Activated CD4-positive, CD25-positive, alpha-beta regulatory T cell treated with anti-CD3 and anti-CD28 coated beads, Interleukin-2, amount 50 U/mL, for 24 hours (primary cell): ENCODE data around the gene WDR49.

ENCODE experiments used
- ATAC-seq, 2 donors: fragments of 150-1000 bp; cut with Tn5 transposase; one replicate each; pipeline ENCODE4 v1.10.0; 2021; ENCODE audit warnings: mild to moderate bottlenecking in 1 of 2, moderate library complexity in 1 of 2

Gene WDR49

DNA sequence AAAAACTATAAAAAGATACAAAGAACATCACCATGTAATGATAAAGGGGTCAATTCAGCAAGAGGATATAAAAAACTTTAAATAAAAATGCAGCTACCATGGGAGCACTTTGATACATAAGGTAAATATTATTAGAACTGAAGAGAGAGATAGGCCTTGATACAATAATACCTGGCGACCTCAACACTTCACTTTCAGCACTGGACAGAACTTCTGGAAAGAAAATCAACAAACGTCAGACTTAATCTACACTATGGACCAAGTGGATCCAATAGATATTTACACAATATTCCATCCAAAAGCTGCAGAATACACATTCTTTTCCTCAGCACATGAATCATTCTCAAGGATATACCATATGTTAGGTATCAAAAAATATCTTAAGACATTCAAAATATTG lies 42.0 kb downstream of the WDR49 start:
- ATAC-seq, result no peak

DNA sequence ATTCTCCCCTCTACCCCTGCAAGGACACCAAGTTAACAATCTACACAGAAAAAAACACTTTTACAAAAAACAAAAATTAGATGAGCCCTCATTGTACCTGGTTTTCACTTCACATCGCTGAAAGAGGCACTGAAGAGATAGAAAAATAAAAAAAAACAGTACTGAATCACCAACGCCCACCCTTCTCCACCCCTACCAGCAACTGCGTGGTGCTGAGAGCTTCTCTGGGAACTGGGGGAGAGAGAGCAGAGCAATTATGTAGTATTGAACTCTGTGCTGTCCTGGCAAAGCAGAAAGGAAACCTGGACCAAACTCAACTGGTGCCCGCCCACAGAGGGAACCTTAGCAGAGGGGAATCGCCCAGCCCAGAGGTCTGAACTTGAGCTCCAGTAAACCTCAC lies 44.6 kb downstream of the WDR49 start:
- ATAC-seq, result no peak

DNA sequence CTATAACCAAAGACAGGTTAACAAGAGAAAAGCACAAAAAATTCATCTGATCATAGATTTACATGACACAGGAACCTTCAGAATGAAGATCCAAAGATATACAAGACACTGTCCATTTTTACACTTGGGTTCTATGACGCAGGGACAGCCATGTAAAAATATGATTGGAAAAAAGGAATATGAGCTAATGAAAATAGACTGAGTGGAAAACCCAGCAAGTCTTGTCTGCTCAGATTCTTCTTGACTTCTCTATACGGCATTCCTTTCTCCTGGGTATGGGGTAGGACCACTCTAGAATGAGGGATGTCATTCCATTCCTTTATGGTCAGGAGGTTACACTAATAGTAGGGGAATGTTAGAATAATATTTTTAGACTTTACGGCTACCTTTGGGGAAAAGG lies 46.9 kb downstream of the WDR49 start:
- no peak for ATAC-seq

DNA sequence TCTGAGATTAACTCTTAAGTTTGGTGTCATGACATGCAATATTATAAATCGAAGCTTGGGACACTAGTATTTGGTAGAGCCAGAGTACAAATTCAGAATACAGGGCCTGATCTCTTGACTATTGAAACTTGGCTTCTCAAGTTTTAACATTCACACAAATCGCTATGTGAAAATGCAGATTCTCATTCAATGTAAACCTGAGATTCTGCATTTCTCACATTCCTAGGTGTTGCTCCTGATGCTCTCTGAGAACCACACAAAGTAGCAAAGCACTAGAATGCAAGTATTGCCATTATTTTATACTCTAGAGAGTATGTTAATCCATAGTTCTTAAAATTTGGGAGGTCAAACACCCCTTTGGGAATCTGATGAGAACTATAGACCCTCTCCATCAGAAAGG lies 47.9 kb downstream of the WDR49 start:
- no peak for ATAC-seq

DNA sequence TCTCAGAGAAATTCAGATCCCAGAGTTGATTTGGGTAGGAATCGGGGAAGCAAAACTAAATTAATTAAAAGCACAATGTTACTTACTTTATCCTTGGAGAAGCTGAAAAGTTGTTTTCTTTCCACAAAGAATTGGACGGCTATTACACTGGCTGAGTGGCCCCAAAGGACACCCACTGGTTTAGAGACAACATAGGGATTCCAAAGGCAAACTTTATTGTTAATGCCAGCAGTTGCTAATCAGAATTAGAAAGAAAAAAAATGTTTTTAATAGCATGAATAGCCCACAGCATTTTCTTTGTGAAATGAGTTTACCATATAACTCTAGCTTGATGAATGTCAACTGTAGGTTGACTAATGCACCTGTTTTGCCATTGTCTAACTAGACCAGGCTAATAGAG lies 51.7 kb downstream of the WDR49 start:
- ATAC-seq, result no peak

DNA sequence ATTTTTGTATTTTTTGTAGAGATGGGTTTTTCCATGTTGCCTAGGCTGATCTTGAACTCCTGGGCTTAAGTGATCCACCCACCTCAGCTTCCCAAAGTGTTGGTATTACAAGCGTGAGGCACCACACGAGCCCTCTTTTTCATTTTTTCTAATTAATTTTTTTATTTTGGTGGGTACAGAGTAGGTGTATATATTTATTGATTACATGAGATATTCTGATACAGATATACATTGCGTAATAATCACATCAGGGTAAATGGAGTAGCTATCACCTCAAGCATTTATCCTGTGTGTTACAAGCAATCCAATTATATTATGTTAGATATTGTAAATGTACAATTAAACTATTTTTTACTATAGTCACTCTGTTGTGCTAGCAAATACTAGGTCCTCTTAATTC lies 66.1 kb downstream of the WDR49 start:
- no peak for ATAC-seq

DNA sequence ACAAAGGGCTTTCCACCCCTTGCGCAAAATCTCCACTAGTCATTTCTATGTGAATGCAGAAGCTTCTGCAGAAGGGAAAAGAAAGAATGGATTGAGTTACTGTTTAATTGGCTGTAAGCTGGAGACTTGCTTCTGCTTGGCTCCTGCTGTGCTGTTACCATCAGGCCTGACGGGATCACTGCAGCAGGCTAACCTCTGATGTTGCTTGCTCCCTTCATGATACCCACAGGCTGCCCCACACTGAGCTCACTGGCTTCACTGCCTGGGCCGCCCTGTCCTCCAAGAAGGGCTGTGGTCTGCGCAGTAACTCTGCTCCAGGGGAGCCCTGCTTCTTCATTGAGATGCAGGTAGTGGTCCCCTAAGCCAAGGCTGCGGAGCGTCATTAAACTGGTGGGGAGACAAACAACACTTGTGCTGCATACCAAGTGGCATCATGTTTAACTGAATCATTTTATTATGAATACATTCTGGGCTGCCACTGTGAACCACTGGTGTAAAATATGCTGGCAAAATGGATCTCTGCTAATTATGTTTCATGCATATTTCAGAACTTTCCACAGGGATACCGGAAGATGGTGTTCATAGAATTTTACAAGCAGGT lies 78.6 kb downstream of the WDR49 start:
- ATAC-seq, result no peak

DNA sequence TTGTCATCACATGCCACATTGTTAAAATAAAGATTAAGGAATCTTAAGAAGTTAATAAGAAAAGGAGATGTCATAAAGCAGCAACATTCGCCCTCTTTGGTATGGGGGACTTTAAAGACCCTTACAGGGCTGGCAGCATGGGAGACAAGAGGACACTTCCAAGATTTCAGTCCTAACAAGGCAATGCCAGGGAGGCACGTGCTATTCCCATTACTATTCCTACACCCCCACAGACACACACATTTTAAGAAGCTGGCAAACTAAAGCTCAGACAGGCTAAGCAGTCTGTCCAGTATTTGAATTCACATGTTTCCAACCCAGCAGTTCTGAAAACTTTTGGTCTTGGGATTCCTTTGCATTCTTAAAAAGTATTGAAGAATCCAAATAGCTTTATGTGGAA lies 80.8 kb downstream of the WDR49 start:
- ATAC-seq, result no peak

DNA sequence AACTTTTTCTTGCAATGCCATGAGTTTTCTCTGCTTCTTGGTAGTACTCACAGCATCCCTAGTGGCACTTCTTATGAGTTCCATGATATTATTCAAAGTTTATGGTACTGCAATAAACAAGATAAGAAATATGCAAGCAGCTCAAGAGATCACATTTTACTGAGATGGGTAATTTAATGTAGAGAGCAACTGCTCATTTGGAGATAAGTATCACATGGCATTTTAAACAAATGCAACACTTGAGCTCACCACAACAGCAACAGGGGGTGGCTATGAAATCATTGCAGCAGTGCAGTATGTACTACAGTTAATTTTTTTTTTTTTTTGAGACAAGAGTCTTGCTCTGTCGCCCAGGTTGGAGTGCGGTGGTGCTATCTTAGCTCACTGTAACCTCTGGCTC lies 85.1 kb downstream of the WDR49 start:
- no peak for ATAC-seq

DNA sequence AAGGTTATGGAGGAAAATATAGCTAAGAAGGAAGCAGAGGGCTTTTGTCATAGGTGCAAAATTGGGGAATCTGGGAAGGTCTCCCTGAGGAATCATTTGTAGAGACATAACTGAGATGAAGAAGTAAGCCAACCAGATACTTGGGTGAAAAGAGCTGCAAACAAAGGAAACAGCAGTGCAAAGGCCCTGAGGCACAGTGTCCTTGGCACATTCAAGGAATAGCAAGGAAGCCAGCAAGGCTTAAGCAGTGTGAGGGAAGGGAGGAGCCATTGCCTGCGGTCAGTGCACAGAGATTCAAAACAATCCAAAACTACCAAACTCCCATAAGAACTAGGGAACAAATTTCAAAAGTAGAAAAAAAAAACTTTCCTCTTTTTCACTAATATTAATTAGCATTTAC lies 88.3 kb downstream of the WDR49 start:
- ATAC-seq, result no peak

DNA sequence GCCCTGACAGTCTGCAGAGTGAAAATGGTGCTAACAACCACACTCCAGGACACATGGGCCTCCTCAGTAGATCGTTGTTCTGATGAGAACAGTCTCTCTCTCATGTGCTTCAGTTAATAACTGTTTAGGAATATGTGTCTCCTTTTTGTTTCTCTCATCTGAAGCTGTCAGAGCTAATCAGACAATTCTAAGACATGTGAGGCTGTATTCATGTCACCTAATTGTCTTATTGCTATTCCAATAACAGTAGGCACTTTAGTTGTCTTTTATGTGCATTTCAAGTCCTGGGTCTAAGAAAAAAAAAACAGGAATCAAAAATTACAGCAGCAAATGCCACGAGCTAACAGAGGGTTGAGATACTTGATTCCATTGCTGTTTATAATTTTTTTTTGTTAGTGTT lies 89.1 kb downstream of the WDR49 start:
- ATAC-seq, result no peak

DNA sequence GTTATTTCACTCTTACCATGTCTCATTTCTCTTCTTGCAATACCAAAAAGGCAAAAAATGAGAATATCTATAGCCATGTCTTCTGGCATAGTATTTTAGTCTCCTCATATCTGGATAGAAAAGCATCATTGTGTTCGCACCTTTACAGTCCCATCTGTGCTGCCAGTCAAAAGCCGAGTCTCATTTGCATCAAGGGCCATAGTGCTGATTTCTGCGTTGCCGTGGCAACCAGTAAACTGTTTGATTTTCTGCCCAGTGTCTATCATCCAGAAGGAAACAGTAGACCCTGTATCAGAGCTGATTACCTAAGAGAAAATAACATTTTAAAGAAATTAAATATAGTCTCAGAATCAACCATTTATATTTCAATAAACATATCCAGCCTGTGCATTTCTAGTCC lies 93.8 kb downstream of the WDR49 start:
- no peak for ATAC-seq

DNA sequence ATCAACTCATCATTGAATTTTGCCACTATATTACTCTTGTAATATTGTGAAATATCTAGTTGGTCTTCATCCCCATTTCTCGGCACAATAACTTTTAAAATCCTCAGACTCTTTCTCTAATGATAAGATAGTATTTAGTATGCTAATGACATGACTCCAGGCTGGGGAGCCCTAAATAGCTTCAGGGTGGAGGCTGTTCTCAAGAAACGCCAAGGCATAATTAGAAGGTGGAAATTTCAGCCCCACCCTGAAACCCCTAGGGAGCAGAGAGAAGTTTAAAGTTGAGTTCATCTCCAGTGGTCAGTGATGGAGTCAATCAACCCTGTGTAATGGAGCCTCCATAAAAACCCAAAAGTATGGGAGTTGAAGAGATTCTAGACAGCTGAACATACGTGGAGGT lies 98.8 kb downstream of the WDR49 start:
- ATAC-seq, result no peak

DNA sequence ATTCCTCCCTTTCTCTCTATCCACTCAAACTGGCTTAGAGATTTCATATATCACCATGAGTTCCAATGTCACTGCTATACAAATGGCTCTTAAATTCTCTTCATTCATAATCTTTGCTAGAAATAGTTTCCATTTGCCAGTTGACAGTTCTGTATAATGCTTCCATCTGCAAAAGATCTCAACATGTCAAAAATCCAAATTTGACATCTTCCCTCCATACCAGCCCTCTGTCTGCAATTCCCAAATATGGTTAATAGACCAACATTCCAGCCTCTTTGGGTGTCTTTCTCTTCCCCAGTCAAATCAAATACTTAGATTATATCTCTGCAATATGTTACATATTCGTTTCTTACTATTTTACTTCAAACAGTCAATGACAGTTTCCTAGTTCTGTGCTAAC lies 115.7 kb downstream of the WDR49 start:
- ATAC-seq, result no peak

DNA sequence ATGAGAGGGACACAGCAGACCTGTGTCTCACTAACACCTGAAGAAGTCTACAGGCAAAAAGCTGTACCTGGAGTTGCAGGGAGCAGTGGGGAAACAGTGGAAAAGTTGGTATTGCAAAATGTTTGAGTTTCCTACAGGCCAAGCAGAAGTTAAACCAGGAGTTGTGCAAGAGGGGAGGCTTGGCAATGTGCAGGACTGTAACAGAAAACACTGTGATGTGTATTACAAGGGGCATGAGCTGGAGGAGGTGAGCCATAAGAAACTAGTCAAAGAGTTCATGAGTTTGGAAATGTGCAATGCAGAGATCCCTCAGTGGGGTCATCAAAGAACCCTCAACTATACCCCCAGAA lies 132.8 kb downstream of the WDR49 start:
- ATAC-seq, result no peak

DNA sequence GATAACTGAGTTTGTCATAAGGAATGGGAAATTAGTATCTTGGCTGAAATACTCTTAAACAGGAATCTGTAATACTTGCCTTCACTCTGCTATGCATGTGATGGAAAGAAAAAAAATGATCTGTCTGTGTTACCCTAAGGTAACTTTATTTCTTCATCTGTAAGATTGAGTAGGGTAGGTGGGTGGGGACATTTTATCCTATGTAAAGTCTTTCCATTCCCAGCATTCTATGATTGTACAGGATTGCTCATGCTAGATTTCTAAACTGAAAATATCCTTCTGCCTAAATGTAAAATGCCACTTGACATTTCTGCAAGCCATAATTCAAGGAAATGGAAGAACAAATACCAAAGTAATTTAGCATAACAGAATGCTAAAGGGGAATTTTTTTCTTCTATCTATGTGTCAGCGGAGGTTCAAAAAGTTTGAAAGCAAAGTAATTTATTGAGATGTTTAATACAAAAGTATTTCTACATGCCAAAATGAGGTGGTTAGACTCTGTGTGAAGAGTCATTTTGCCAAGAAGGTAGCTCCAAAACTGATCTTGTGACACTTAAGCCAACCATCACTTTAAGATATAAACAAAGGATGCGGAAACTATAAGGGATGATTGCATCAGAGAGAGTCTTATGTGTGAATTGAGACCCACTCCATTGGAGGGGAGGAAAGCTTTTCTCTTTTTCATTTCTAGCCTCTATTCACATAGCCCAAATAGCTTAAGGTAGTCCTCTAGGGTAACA lies 133.3 kb downstream of the WDR49 start:
- ATAC-seq, result no peak

DNA sequence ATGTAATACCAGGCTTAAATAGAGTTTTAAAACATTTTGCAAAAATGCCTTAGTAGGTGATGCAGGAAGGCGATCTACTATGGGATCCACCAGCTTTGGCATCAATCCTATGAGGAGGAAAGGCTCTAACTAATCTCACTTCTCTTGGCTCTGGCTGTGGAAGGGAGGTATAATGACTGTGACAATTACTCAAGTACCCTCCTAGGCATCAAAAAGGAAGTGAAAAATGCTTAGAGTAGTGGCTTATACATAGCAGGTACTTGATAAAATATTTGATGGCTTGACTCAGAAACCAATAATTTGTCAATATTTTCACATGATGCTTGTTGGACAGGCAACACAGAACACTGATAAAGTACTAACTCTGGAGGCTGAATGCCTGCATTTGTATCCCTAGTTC lies 145.8 kb downstream of the WDR49 start:
- no peak for ATAC-seq

DNA sequence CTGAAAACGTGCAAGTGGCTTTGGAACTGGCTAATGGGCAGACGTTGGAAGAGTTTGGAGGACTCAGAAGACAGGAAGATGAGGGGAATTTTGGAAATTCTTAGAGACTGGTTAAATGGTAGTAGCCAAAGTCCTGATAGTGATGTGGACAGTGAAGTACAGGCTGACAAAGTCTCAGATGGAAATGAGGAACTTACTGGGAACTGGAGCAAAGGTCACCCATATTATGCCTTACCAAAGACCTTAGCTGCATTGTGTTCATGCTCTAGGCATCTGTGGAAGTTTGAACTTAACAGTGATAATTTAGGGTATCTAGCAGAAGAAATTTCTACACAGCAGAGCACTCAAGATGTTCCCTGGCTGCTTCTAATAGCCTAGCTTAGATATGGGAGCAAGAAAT lies 151.3 kb downstream of the WDR49 start:
- no peak for ATAC-seq

DNA sequence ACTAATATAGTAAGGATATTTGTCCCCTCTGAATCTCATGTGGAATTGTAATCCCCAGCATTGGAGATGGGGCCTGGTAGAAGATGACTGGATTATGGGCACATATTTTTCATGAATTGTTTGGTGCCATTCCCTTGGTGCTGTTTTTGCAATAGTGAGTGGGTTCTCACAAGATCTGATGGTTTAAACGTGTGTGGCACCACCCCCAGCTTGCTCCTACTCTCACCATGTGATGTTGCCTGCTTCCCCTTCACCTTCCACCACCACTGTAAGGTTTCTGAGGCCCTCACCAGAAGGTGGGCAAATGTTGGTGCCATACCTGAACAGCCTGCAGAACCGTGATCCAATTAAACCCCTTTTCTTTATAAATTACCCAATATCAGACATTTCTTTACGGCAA lies 151.8 kb downstream of the WDR49 start:
- no peak for ATAC-seq

DNA sequence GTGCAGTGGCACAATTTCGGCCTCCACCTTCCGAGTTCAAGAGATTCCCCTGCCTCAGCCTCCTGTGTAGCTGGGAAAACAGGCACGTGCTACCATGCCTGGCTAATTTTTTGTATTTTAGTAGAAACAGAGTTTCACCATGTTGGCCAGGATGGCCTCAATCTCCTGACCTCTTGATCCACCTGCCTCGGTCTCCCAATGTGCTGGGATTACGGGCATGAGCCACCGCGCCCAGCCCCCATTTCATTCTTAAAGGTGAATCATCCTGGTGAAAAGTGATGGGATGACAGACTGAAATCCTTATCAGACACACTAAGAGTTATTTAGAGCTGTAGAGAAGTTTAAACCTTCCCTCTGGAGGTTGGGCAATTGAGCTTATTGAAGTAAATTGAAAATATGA lies 155.8 kb downstream of the WDR49 start:
- ATAC-seq, result no peak

DNA sequence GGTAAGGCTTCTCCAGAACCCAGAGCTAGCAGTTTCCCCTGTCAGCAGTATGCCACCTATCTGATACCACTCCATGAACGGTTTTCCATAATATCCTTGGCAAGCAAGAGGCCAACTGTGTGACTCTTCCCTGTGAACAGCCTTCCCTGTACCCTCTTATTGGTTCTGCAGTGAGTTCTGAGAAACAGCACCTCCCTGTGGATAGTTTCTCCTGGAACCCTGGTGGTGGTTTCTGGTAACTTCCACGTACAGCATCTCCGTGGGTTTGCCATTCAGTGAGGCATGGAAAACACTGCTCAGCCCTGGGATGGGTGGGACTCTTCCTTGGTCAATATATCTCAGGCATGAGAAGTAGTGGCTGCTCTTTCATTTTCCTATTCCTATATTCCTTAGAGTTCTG lies 160.5 kb downstream of the WDR49 start:
- no peak for ATAC-seq

DNA sequence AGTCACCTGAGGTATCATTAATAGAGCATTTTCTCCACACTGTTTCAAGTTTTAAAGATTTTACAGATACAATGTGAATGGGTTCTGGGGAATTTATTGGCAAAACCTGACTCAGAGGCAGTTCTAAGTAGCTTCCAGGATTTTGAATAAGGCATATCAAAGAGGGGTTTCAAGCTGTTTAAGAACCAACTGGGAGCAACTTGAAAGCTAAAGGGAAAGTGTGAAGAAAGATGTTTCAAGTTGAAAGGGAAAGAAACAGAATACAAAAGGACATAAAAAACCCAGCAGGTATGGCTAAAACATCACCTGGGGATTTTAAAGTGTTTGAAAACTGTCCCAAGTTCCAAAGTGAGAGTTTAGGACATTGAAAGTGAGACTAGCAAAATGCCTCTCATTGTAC lies 162.1 kb downstream of the WDR49 start:
- no peak for ATAC-seq

DNA sequence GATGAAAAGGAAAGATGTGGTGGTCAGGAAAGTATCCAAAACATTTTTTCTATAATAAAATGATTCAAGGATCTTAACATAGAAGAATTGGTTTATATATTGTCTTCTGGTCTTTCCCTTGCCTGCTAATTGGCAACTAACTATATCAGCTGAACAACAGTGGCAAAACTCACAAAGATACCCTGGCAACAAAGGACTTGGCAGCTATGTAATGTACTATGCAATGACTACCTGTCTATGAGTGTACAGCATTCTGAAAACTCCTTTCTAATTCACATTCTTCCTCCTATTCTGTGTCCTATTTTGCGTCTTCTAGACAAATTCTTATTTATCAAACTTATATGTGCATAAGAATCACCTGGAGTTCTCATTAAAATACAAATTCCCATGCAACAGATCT lies 164.2 kb downstream of the WDR49 start:
- no peak for ATAC-seq

DNA sequence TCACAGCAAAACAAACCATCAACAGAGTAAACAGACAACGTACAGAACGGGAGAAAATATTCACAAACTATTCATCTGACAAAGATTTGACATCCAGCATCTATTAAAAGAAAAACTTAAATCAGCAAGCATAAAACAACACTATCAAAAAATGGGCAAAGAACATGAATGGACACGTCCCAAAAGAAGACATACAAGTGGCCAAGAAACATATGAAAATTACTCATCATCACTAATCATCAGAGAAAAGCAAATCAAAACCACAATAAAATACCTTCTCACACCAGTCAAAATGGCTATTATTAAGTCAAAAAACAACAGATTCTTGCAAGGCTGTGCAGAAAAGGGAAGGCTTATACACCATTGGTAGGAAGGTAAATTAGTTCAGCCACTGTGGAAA lies 166.2 kb downstream of the WDR49 start:
- ATAC-seq, result no peak

DNA sequence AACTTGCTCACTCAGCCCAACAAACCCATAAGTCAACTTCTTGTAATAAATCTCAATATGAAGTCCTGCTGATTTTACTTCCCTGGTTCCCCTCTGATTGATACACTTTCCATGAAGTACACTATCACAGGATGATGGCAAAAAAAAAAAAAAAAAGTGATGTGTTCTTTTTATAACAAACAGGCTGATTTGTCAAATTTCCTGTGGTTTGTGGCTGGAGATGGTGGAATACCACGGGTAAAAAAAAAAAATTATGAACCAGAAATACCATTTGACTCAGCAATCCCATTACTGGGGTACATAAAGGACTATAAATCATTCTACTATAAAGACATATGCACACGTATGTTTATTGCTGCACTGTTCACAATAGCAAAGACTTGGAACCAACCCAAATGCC lies 169.2 kb downstream of the WDR49 start:
- ATAC-seq, result no peak
